Endothelial cell of umbilical vein (primary cell): ENCODE results near the gene ATP6V1F. TPM values are rescaled to one million over a fixed set of nuclear protein-coding genes. Genes with fewer than 3 reads are reported as not detected.

Source experiments
- BruUV-seq: library from RNA; stranded (reverse); fragments of 400-500 nt; replicated peaks from 2 replicates; lab custom pipeline; 2021; lab: Mats Ljungman, UMichigan
- CTCF ChIA-PET: fragments of 300-600, 350-600 bp; sonication (Branson Sonifier 250); formaldehyde crosslinking; loops from one replicate; lab custom pipeline; 2021; ENCODE audit warnings: antibody characterized with exemption, inconsistent platforms; lab: Charles Lee
- POLR2A ChIA-PET: fragments of 300-600, 350-600 bp; sonication (Branson Sonifier 250); formaldehyde crosslinking; loops from one replicate; lab custom pipeline; 2021; ENCODE audit warnings: antibody characterized with exemption, inconsistent platforms; lab: Charles Lee
- DNase-seq: peaks from one replicate; pipeline ENCODE4 v3.0.0-alpha.2; 2011; ENCODE audit warnings: low read depth, low spot score
- FAIRE-seq: peaks from 2 replicates; lab custom pipeline; 2011; peaks lifted over from hg19 to GRCh38; lab: Jason Lieb, UNC
- H2AFZ ChIP-seq: 2 replicates; pipeline ENCODE4 v1.6.0; 2012; ENCODE audit warnings: low read depth, low read length, control low read depth, inconsistent platforms
- H3K27ac ChIP-seq: 2 replicates; pipeline ENCODE4 v1.5.1; 2011; ENCODE audit warnings: low read depth, mild to moderate bottlenecking, control low read depth, low read length, moderate library complexity; ENCODE audit not compliant: insufficient read depth
- H3K27me3 ChIP-seq, 2 experiments: 2 replicates each; pipeline versions ENCODE4 v1.6.0 to v1.6.1; 2011; ENCODE audit warnings: low read length in 2 of 2, mixed read lengths in 1 of 2; ENCODE audit not compliant: control insufficient read depth in 2 of 2, insufficient read depth in 2 of 2
- H3K36me3 ChIP-seq, 2 experiments: 2 replicates in 1 of 2; 3 replicates in 1 of 2; pipeline ENCODE4 v1.5.1; 2011; ENCODE audit warnings: low read length in 2 of 2, mild to moderate bottlenecking in 1 of 2, moderate library complexity in 1 of 2; ENCODE audit not compliant: control insufficient read depth in 2 of 2, insufficient read depth in 2 of 2; ENCODE audit errors: extremely low read depth in 1 of 2
- H3K4me1 ChIP-seq: 3 replicates; pipeline ENCODE4 v1.5.1; 2011; ENCODE audit warnings: mild to moderate bottlenecking, low read length; ENCODE audit not compliant: control insufficient read depth, insufficient read depth; ENCODE audit errors: extremely low read depth
- H3K4me2 ChIP-seq: 2 replicates; pipeline ENCODE4 v1.6.1; 2011; ENCODE audit warnings: low read length, control low read depth, mixed read lengths; ENCODE audit not compliant: insufficient read depth
- H3K4me3 ChIP-seq, 3 experiments: fragments of 200-600 bp in 1 of 3; sonication (generic), shearing (Covaris generic) in 1 of 3; replicated peaks in 1 of 3; 2 replicates each; pipeline ENCODE4 v1.5.1; 2011 to 2016; ENCODE audit warnings: control low read depth in 3 of 3, low read length in 3 of 3, mild to moderate bottlenecking in 2 of 3, inconsistent platforms in 1 of 3, low read depth in 1 of 3, moderate library complexity in 1 of 3; ENCODE audit not compliant: insufficient read depth in 1 of 3
- H3K79me2 ChIP-seq: 2 replicates; pipeline ENCODE4 v1.6.0; 2012; ENCODE audit warnings: low read length, inconsistent platforms; ENCODE audit not compliant: control insufficient read depth, insufficient read depth
- H3K9ac ChIP-seq: replicated peaks from 2 replicates; pipeline ENCODE3; 2011; ENCODE audit warnings: low read length, control low read depth; ENCODE audit not compliant: insufficient read depth; ENCODE audit errors: extremely low read depth
- H3K9me1 ChIP-seq: replicated peaks from 3 replicates; pipeline ENCODE4 v1.6.0; 2011; ENCODE audit warnings: mild to moderate bottlenecking, low read length; ENCODE audit not compliant: control insufficient read depth, insufficient read depth; ENCODE audit errors: extremely low read depth
- H3K9me3 ChIP-seq: replicated peaks from 2 replicates; pipeline ENCODE4 v1.5.1; 2012; ENCODE audit warnings: low read length, inconsistent platforms; ENCODE audit not compliant: control insufficient read depth, insufficient read depth
- H4K20me1 ChIP-seq: replicated peaks from 2 replicates; pipeline ENCODE3; 2011; ENCODE audit warnings: mild to moderate bottlenecking, low read length; ENCODE audit not compliant: control insufficient read depth, insufficient read depth; ENCODE audit errors: extremely low read depth
- CTCF ChIP-seq, 2 donors: IDR thresholded peaks; 1 replicate in 1 of 2; 2 replicates in 1 of 2; pipeline ENCODE4 v1.5.1; 2011; ENCODE audit warnings: low read length in 2 of 2, mild to moderate bottlenecking in 2 of 2, moderate library complexity in 2 of 2, control low read depth in 1 of 2, inconsistent platforms in 1 of 2, low read depth in 1 of 2; ENCODE audit not compliant: insufficient read depth in 1 of 2; ENCODE audit errors: extremely low read depth in 1 of 2
- EZH2 ChIP-seq: IDR thresholded peaks from 2 replicates; pipeline ENCODE4 v1.6.1; 2012; ENCODE audit warnings: borderline replicate concordance, low read depth, mild to moderate bottlenecking, moderate library complexity, low read length, inconsistent platforms; ENCODE audit not compliant: severe bottlenecking
- FOS ChIP-seq: IDR thresholded peaks from 2 replicates; pipeline ENCODE4 v1.6.1; 2011; ENCODE audit warnings: mild to moderate bottlenecking, low read length, moderate library complexity, borderline replicate concordance; ENCODE audit not compliant: insufficient read depth
- GATA2 ChIP-seq: IDR thresholded peaks from 2 replicates; pipeline ENCODE4 v1.7.0; 2011; ENCODE audit warnings: low read depth, mild to moderate bottlenecking, moderate library complexity, mixed read lengths, low read length; ENCODE audit not compliant: insufficient read length, insufficient read depth
- JUN ChIP-seq: IDR thresholded peaks from 2 replicates; pipeline ENCODE4 v1.6.1; 2011; ENCODE audit warnings: borderline replicate concordance, low read depth; ENCODE audit not compliant: insufficient read length, insufficient read depth
- MAX ChIP-seq: IDR thresholded peaks from 2 replicates; pipeline ENCODE4 v1.6.1; 2011; ENCODE audit not compliant: insufficient read depth, insufficient read length
- MYC ChIP-seq: IDR thresholded peaks from one replicate; pipeline ENCODE4 v1.6.1; 2011; ENCODE audit warnings: mild to moderate bottlenecking, low read depth, low read length
- POLR2A ChIP-seq: IDR thresholded peaks from 2 replicates; pipeline ENCODE4 v1.6.1; 2012; ENCODE audit warnings: low read depth, mild to moderate bottlenecking, control low read depth, low read length
- POLR2AphosphoS5 ChIP-seq: IDR thresholded peaks from 2 replicates; pipeline ENCODE4 v1.6.1; 2012; ENCODE audit warnings: low read depth, mild to moderate bottlenecking, control low read depth, low read length, moderate library complexity; ENCODE audit not compliant: insufficient read depth
- dilution Hi-C: fragments of 300-500 bp; cut with MboI; formaldehyde crosslinking; loops from one replicate; pipeline ENCODE4 v1.15.0; 2019; ENCODE audit warnings: low sequenced_read_pairs; ENCODE audit not compliant: extremely low pct_ligation_motif_present
- intact Hi-C: fragments of 100-400 bp; cut with micrococcal nuclease; formaldehyde crosslinking; loops from one replicate; pipeline ENCODE4 v1.10.0; 2022
- polyA plus RNA-seq, 4 experiments: library from polyadenylated mRNA; depleted of rRNA in 3 of 4; stranded (reverse) in 3 of 4; unstranded in 1 of 4; fragments of >200 nt; gene quantifications; 2 replicates each; pipeline versions ENCODE4 v1.2.1 to v1.2.3, GENCODE V29; 2011 to 2012; ENCODE audit warnings: missing spikeins in 1 of 4
- total RNA-seq: library from RNA; stranded (reverse); gene quantifications from 2 replicates; pipeline ENCODE4 v1.2.3, GENCODE V29; 2021

The ATP6V1F gene
- total and polyA plus RNA-seq, 2 donors (not counting 3 experiments of a cell fraction or from before 2014, with no cell fraction given) = 156 to 360 TPM

- FAIRE-seq (peak; percentile 46), DNase-seq (no peak)
- H3K4me3 ChIP-seq = peak overlapping the region; percentile 39 to 56 (median 54)
- H3K27ac ChIP-seq = peak overlapping the region; percentile 85
- no peaks in the 10 kb centered on the region for H3K27me3 ChIP-seq
- dilution Hi-C loops = no loop called here
- BruUV-seq = no TSS peak
- peaks cover 29% of the 10 kb centered on the region for H3K79me2 ChIP-seq
- no peaks in the 10 kb centered on the region for H4K20me1 ChIP-seq
- H2AFZ ChIP-seq = peak overlapping the region; percentile 66
- POLR2A ChIA-PET = interaction anchor here (0.8 kb wide), 1 partner anchor 92 kb away, joined by 5 read pairs; no protein-coding TSS in a partner anchor
- no peaks in the 10 kb centered on the region for H3K9me3 ChIP-seq
- peaks cover 2 to 25% of the 10 kb centered on the region in 2 experiments for H3K36me3 ChIP-seq
- H3K9ac ChIP-seq = peak overlapping the region; percentile 67
- peak overlapping the region; percentile 74 for H3K4me2 ChIP-seq
- peaks cover 40% of the 10 kb centered on the region for H3K4me1 ChIP-seq
- TF ChIP-seq POLR2A = no peak
- TF ChIP-seq MAX = no peak
- no peak for TF ChIP-seq CTCF (IDR thresholded peaks at IDR 0.05; ENCODE audit: extremely low read depth in 1 of 2, insufficient read depth in 1 of 2, low read depth in 1 of 2, low read length in 2 of 2)
- TF ChIP-seq POLR2AphosphoS5 = no peak
- TF ChIP-seq JUN = no peak
- TF ChIP-seq MYC = no peak
- no peak for TF ChIP-seq EZH2
- no peak for TF ChIP-seq GATA2
- no peak for TF ChIP-seq FOS
- CTCF ChIA-PET = interaction anchor here (1.2 to 4.3 kb wide), 5 partner anchors 10 to 51 kb away, joined by 4 to 48 read pairs (median 8); partner anchors contain the start of gene ATP6V1F
- no peaks in the 10 kb centered on the region for H3K9me1 ChIP-seq
- intact Hi-C loops = loop anchor here (1.0 to 2.0 kb wide), 2 partner anchors 29 to 42 kb away; partner anchors contain the start of genes ATP6V1F and CCDC136
Observed at GRCh38 chr7:128832880-128833147, 29.8 kb upstream of the ATP6V1F start.
